Nucleus accumbens (tissue), 56 donors: Measurements from ENCODE around the gene RUVBL1.
A peak's percentile ranks its signal among the peaks of the same experiment; 100 is the strongest.
"Not testable (repeated sequence)": the region's sequence is repeated elsewhere in the genome, so short reads cannot be mapped to it uniquely, and the experiment has no call there.

Source experiments
- DNase-seq, 56 donors: peaks; one replicate each; lab custom pipeline; 2025; lab: John Stamatoyannopoulos, UW

Gene RUVBL1

GRCh38 chr3:128123538-128124368 lies at the start of gene RUVBL1:
Gene RUVBL1 (minus strand): TSS chr3:128123812. CDS start chr3:128123724, 88 bp downstream.
- DNase-seq, result peak; percentile 38 to 99 (median 95)

- no peak for DNase-seq
These were observed 49.6 kb upstream of the RUVBL1 start for GRCh38 chr3:128173200-128173599.

GRCh38 chr3:128170866-128171516 lies 47.4 kb upstream of the RUVBL1 start:
- peak in 38 of 56 donors; percentile 3 to 70 (median 34) for DNase-seq

GRCh38 chr3:128168836-128169235 lies 45.2 kb upstream of the RUVBL1 start:
- no peak for DNase-seq

GRCh38 chr3:128167973-128168674 lies 44.5 kb upstream of the RUVBL1 start:
- DNase-seq, result peak in 1 of 56 donors; percentile 5

- no peak for DNase-seq
These were observed 44.0 kb upstream of the RUVBL1 start for GRCh38 chr3:128167646-128167972.

GRCh38 chr3:128166971-128167453 lies 43.4 kb upstream of the RUVBL1 start:
- DNase-seq, result no peak

- DNase-seq, result no peak
These were observed 39.8 kb upstream of the RUVBL1 start for GRCh38 chr3:128163432-128163831.

GRCh38 chr3:128160661-128161060 lies 37.0 kb upstream of the RUVBL1 start:
- DNase-seq, result no peak

GRCh38 chr3:128155616-128156360 lies 32.2 kb upstream of the RUVBL1 start:
- no peak for DNase-seq

- not testable (repeated sequence) for DNase-seq
These were observed 30.7 kb upstream of the RUVBL1 start for GRCh38 chr3:128154354-128154753.

- DNase-seq, result peak in 54 of 56 donors; percentile 18 to 83 (median 66)
These were observed 29.8 kb upstream of the RUVBL1 start, which contains the start of gene EEFSEC for GRCh38 chr3:128153156-128154041. Gene EEFSEC (plus strand): TSS chr3:128153481. CDS start chr3:128153508, 27 bp downstream.

GRCh38 chr3:128152419-128153155 lies 29.0 kb upstream of the RUVBL1 start:
- no peak for DNase-seq

GRCh38 chr3:128151758-128152274 lies 28.2 kb upstream of the RUVBL1 start:
- DNase-seq, result no peak

- DNase-seq, result peak in 2 of 56 donors; percentile 12 to 40
These were observed 26.0 kb upstream of the RUVBL1 start for GRCh38 chr3:128149650-128150049.

- no peak for DNase-seq
These were observed 22.6 kb upstream of the RUVBL1 start for GRCh38 chr3:128146201-128146600.

GRCh38 chr3:128145279-128145678 lies 21.7 kb upstream of the RUVBL1 start:
- peak in 9 of 56 donors; percentile 3 to 28 (median 14) for DNase-seq

- DNase-seq, result no peak
These were observed 21.0 kb upstream of the RUVBL1 start for GRCh38 chr3:128144512-128145187.
